NCI-H460 (cell line): ENCODE measurements around the gene NMUR1. TPM values are rescaled to one million over a fixed set of nuclear protein-coding genes. Genes with fewer than 3 reads are reported as not detected.
"Not testable (repeated sequence)": the region's sequence is repeated elsewhere in the genome, so short reads cannot be mapped to it uniquely, and the experiment has no call there.

ENCODE experiments used
- DNase-seq: peaks from one replicate; pipeline ENCODE4 v3.0.0-alpha.2; 2016; ENCODE audit warnings: low read depth; ENCODE audit errors: extremely low read depth
- polyA plus RNA-seq: library from polyadenylated mRNA; depleted of rRNA; stranded (reverse); fragments of >200 nt; gene quantifications from 2 replicates; pipeline ENCODE4 v1.2.3, GENCODE V29; 2014; cell fraction: nucleus; rRNA removed
- total RNA-seq: library from RNA; depleted of rRNA; stranded (reverse); fragments of >200 nt; shearing (Covaris generic); gene quantifications from 2 replicates; pipeline ENCODE4 v1.2.3, GENCODE V29; 2014; rRNA removed

NMUR1 gene
- not detected in 2 replicates for total RNA-seq
- polyA plus RNA-seq: 0.07 and 0.30 TPM in 2 replicates

- DNase-seq: peak; percentile 43
These were observed at the start of gene NMUR1 for GRCh38 chr2:231530099-231531011. TSS of gene NMUR1 (minus strand) at chr2:231530445. CDS start at chr2:231530361, 84 bp downstream.

- DNase-seq: no peak
These were observed 49.3 kb upstream of the NMUR1 start for GRCh38 chr2:231579560-231579959.

GRCh38 chr2:231578655-231579054 is 48.4 kb upstream of the NMUR1 start:
- not testable (repeated sequence) for DNase-seq

- no peak for DNase-seq
These were observed 46.2 kb upstream of the NMUR1 start for GRCh38 chr2:231576465-231576864.

GRCh38 chr2:231575612-231576256 is 45.5 kb upstream of the NMUR1 start:
- no peak for DNase-seq

GRCh38 chr2:231573698-231574421 is 43.6 kb upstream of the NMUR1 start:
- no peak for DNase-seq

GRCh38 chr2:231573096-231573495 is 42.9 kb upstream of the NMUR1 start:
- no peak for DNase-seq

- DNase-seq: no peak
These were observed 41.5 kb upstream of the NMUR1 start for GRCh38 chr2:231571661-231572191.

GRCh38 chr2:231570915-231571314 is 40.7 kb upstream of the NMUR1 start:
- DNase-seq: not testable (repeated sequence)

GRCh38 chr2:231568785-231569435 is 38.7 kb upstream of the NMUR1 start:
- DNase-seq: no peak

GRCh38 chr2:231568098-231568784 is 38.0 kb upstream of the NMUR1 start:
- no peak for DNase-seq

GRCh38 chr2:231567159-231567558 is 36.9 kb upstream of the NMUR1 start:
- no peak for DNase-seq

- no peak for DNase-seq
These were observed 35.8 kb upstream of the NMUR1 start for GRCh38 chr2:231565887-231566594.

GRCh38 chr2:231563378-231563961 is 33.2 kb upstream of the NMUR1 start:
- DNase-seq: peak; percentile 65

GRCh38 chr2:231557571-231558217 is 27.4 kb upstream of the NMUR1 start:
- peak; percentile 67 for DNase-seq

- no peak for DNase-seq
These were observed 26.7 kb upstream of the NMUR1 start for GRCh38 chr2:231556981-231557380.

GRCh38 chr2:231556496-231556895 is 26.3 kb upstream of the NMUR1 start:
- DNase-seq: not testable (repeated sequence)
